Muscle layer of duodenum (tissue), 2 donors: ENCODE measurements around the gene SYNE1.
"Not testable (repeated sequence)": the region's sequence is repeated elsewhere in the genome, so short reads cannot be mapped to it uniquely, and the experiment has no call there.

Source experiments
- H3K27ac ChIP-seq: one replicate; pipeline ENCODE4 v1.7.0; 2013; ENCODE audit warnings: mild to moderate bottlenecking, low read length
- H3K27me3 ChIP-seq: one replicate; pipeline ENCODE4 v1.7.0; 2013; ENCODE audit warnings: low read depth, mild to moderate bottlenecking, control low read depth, low read length
- H3K36me3 ChIP-seq, 2 donors: one replicate each; pipeline ENCODE4 v1.7.0; 2013; ENCODE audit warnings: low read length in 2 of 2, control low read depth in 1 of 2, mild to moderate bottlenecking in 1 of 2; ENCODE audit not compliant: insufficient read depth in 2 of 2, control insufficient read depth in 1 of 2
- H3K4me1 ChIP-seq, 2 donors: one replicate each; pipeline ENCODE4 v1.7.0; 2013; ENCODE audit warnings: low read length in 2 of 2, mild to moderate bottlenecking in 2 of 2, control low read depth in 1 of 2, moderate library complexity in 1 of 2; ENCODE audit not compliant: insufficient read depth in 2 of 2, control insufficient read depth in 1 of 2
- H3K4me3 ChIP-seq, 2 donors: one replicate each; pipeline ENCODE4 v1.7.0; 2013; ENCODE audit warnings: low read length in 2 of 2, low read depth in 1 of 2, mild to moderate bottlenecking in 1 of 2
- H3K9me3 ChIP-seq, 2 donors: one replicate each; pipeline ENCODE4 v1.7.0; 2013; ENCODE audit warnings: low read length in 2 of 2, control low read depth in 1 of 2, mild to moderate bottlenecking in 1 of 2; ENCODE audit not compliant: control insufficient read depth in 1 of 2
- donor health status: healthy.

SYNE1 gene

DNA sequence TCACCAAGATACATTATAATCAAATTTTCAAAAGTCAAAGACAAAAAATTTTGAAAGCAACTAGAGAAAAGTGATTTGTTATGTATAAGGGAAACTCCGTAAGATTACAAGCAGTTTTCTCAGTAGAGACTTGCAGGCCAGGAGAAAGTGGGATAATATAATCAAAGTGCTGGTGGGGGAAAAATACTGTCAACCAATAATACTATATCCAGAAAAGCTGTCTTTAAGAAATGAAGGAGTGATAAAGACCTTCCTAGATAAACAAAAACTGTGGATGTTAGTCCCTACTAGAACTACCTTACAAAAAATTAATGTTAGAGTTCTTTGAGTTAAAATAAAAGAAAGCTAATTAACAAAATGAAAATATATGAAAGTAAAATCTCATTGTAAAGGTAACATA is 79.7 kb downstream of the SYNE1 start:
- H3K27me3 ChIP-seq: no peaks in the 10 kb centered on the region
- peaks cover 0 to 20% of the 10 kb centered on the region in 2 donors for H3K9me3 ChIP-seq
- H3K4me1 ChIP-seq: no peaks in the 10 kb centered on the region

GRCh38 chr6:152554851-152555250 is 82.3 kb downstream of the SYNE1 start:
- no peak overlapping the region for H3K27ac ChIP-seq
- peaks cover 0 to 17% of the 10 kb centered on the region in 2 donors for H3K9me3 ChIP-seq
- no peaks in the 10 kb centered on the region for H3K27me3 ChIP-seq
- H3K36me3 ChIP-seq: no peaks in the 10 kb centered on the region
- H3K4me3 ChIP-seq: no peak overlapping the region
- no peaks in the 10 kb centered on the region for H3K4me1 ChIP-seq

More for the DNA sequence above, 79.7 kb downstream of the SYNE1 start:
- Histone ChIP-seq H3K36me3 (no peaks in the 10 kb centered on the region), H3K4me3 (no peak overlapping the region), H3K27ac (no peak overlapping the region)

GRCh38 chr6:152552616-152553209 is 84.4 kb downstream of the SYNE1 start:
- Histone ChIP-seq H3K27me3 (no peaks in the 10 kb centered on the region), H3K27ac (no peak overlapping the region), H3K36me3 (no peaks in the 10 kb centered on the region), H3K4me3 (no peak overlapping the region), H3K4me1 (no peaks in the 10 kb centered on the region), H3K9me3 (peaks cover 0 to 12% of the 10 kb centered on the region in 2 donors)

DNA sequence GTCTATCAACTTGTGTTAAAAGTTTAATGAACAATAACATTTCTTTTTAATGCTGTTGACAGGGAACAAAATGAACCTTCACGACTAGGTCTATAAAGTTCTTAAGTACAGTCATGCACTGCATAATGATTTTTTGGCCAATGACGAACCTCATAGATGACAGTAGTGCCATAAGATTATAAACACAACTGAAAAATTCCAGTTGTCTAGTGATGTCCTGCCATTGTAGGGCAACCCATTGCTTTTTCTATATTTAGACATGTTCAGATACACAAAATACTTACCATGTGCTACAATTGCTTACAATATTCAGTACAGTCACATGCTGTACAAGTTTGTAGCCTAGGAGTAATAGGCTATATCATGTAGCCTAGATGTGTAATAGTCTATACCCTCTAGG is 93.6 kb downstream of the SYNE1 start:
- Histone ChIP-seq H3K4me3 (no peak overlapping the region), H3K27ac (no peak overlapping the region), H3K36me3 (no peaks in the 10 kb centered on the region), H3K4me1 (no peaks in the 10 kb centered on the region), H3K27me3 (no peaks in the 10 kb centered on the region), H3K9me3 (no peaks in the 10 kb centered on the region)

DNA sequence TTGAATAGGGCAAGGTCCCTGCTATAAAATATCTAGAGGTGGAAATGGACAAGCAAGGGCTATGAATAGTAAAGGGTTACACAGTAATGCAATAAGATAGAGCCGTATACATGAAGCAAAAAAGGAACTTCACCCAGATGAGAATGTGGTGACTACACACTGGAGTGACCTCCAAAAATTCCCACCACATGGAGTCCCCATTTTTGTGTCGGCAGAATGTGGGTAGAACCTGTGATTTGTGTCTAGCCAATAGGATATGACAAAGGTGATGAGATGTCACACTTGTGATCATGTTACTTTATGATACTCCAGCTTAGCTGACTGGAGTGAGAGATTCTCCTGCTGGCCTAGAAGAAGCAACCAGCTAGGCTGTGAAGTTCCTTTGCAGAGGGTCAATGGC is 96.8 kb downstream of the SYNE1 start:
- H3K4me3 ChIP-seq: no peak overlapping the region
- no peaks in the 10 kb centered on the region for H3K4me1 ChIP-seq

GRCh38 chr6:152534541-152534940 is 102.6 kb downstream of the SYNE1 start:
- no peaks in the 10 kb centered on the region for H3K27me3 ChIP-seq
- no peaks in the 10 kb centered on the region for H3K4me1 ChIP-seq
- no peaks in the 10 kb centered on the region for H3K36me3 ChIP-seq
- H3K27ac ChIP-seq: no peak overlapping the region
- no peak overlapping the region for H3K4me3 ChIP-seq
- no peaks in the 10 kb centered on the region for H3K9me3 ChIP-seq

More for the DNA sequence above, 96.8 kb downstream of the SYNE1 start:
- Histone ChIP-seq H3K27ac (no peak overlapping the region), H3K27me3 (no peaks in the 10 kb centered on the region), H3K36me3 (no peaks in the 10 kb centered on the region), H3K9me3 (no peaks in the 10 kb centered on the region)

DNA sequence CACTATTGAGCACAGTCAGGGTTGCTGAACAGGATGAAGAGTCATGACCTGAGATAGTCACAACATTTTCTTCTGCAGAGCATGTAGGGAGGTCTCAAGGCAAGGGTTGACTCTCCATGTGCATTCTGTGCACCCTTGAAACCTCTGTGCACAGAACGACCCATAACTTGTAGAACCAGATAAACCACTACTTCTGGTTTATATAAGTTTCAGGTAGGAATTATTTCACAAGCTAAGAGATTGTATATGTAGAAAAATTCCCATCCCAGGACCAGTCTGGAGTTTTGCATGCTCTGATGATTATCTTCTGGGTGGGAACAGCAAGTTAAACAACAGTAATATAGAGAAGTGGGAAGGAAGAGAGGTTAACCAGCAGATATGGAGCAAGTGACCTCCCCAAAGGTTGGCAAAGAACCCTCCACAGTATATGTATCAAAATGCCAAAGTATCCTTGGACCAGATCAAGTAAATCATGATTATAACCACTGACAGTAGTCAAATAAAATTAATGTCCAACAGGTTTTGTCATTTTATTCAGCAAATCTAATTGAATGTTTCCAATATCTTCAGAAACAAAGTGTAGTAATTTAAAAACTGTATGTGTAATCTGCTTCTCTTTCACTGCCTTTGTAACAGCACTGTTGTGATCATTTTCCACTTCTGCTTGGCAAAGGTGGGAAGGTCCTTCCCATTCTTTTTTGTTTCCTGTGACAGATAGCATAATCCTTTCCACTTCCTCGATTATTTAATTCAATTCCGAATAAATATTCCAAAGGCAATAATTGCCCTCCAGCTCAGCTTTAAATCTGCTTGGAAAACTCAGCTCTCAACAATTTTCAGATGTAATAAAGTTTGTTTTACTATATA is 104.4 kb downstream of the SYNE1 start:
- H3K36me3 ChIP-seq: no peaks in the 10 kb centered on the region
- H3K4me1 ChIP-seq: no peaks in the 10 kb centered on the region
- no peak overlapping the region for H3K27ac ChIP-seq
- no peaks in the 10 kb centered on the region for H3K9me3 ChIP-seq
- no peak overlapping the region for H3K4me3 ChIP-seq
- H3K27me3 ChIP-seq: no peaks in the 10 kb centered on the region

DNA sequence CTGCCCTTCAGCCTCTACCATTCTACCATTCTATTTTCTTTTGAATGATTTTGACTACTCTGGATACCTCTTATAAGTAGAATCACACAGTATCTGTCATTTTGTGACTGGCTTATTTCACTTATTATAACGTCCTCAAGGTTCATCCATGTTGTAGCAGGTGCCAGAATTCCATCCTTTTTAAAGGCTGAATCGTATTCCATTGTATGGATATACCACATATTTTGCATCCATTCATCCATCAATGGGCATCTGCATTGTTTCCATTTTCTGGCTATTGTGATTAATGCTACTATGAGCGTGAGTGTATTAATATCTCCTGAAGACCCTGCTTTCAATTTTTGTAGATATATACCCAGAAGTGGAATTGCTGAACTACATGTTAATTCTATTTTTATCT is 105.5 kb downstream of the SYNE1 start:
- Histone ChIP-seq H3K9me3 (no peaks in the 10 kb centered on the region), H3K27ac (no peak overlapping the region), H3K4me3 (no peak overlapping the region), H3K4me1 (no peaks in the 10 kb centered on the region), H3K27me3 (no peaks in the 10 kb centered on the region), H3K36me3 (no peaks in the 10 kb centered on the region)

DNA sequence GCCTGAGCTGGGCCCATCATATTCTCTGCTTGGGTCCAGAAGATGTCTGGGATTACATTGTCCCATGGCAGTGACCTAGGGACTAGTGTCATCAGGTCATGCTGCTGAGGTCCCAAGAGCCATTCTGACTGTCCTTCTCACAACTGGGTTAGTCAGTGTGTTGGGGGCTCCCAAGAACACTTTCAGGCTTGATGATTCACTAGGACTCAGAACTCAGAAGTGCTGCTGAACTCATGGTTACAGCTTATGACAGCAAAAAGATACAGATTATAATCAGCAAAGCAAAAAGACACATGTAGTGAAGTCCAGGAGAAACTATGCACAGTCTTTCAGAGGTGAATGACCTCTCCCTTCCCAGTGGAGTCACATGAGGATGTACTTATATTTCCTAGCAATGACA is 107.8 kb downstream of the SYNE1 start:
- no peak overlapping the region for H3K27ac ChIP-seq
- no peaks in the 10 kb centered on the region for H3K4me1 ChIP-seq
- H3K4me3 ChIP-seq: no peak overlapping the region
- H3K27me3 ChIP-seq: no peaks in the 10 kb centered on the region
- no peaks in the 10 kb centered on the region for H3K36me3 ChIP-seq
- no peaks in the 10 kb centered on the region for H3K9me3 ChIP-seq

DNA sequence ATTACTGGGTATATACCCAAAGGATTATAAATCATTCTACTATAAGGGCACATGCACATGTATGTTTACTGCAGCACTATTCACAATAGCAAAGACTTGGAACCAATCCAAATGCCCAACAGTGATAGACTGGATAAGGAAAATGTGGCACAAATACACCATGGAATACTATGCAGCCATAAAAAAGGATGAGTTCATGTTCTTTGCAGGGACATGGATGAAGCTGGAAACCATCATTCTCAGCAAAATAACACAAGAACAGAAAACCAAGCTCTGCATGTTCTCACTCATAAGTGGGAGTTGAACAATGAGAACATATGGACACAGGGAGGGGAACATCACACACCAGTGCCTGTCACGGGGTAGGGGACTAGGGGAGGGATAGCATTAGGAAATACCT is 123.0 kb downstream of the SYNE1 start:
- H3K4me3 ChIP-seq, H3K9me3 ChIP-seq, H3K27me3 ChIP-seq, H3K27ac ChIP-seq, H3K36me3 ChIP-seq, H3K4me1 ChIP-seq: not testable (repeated sequence)

GRCh38 chr6:152509916-152510315 is 127.2 kb downstream of the SYNE1 start:
- Histone ChIP-seq H3K27me3 (no peaks in the 10 kb centered on the region), H3K27ac (no peak overlapping the region), H3K36me3 (no peaks in the 10 kb centered on the region), H3K4me1 (no peaks in the 10 kb centered on the region), H3K4me3 (no peak overlapping the region), H3K9me3 (no peaks in the 10 kb centered on the region)
